OCI-LY7 (cell line): Measurements from ENCODE around the gene RFC1.

Experiments
- EZH2phosphoT487 ChIP-seq: fragments of 200-600 bp; sonication (generic); IDR thresholded peaks from 2 replicates; pipeline ENCODE4 v1.6.1; 2018; ENCODE audit warnings: low read depth, borderline replicate concordance, mild to moderate bottlenecking, mixed run types, antibody characterized with exemption, low read length, moderate library complexity, mixed read lengths
- TF ChIP-seq, protein P1 (sequence below): fragments of 200-600 bp; sonication (generic); conservative IDR thresholded peaks from 2 replicates; pipeline ENCODE4 v1.5.1; 2014; ENCODE audit warnings: mild to moderate bottlenecking, antibody characterized with exemption, low read length, moderate library complexity, mixed read lengths

DNA sequence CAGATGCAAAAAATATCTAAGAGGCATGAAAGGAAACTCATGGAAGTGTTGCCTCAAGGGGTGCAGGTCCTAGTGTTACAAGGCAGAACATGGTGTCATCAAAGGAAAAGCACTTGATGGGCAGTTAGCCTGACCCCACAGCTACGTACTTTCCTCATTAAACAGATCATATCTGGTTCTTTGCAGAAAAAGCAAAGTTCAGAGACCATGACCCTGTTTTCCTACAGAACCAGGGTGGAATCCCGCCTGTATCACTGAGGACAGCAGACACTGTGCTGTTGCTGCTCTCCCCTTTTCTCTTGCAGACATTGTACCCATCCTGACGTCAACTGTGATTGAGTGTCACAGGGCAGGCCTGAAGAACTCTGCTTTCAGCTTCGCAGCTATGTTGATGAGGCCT, 91.7 kb downstream of the RFC1 start:
- TF ChIP-seq, protein P1, sequence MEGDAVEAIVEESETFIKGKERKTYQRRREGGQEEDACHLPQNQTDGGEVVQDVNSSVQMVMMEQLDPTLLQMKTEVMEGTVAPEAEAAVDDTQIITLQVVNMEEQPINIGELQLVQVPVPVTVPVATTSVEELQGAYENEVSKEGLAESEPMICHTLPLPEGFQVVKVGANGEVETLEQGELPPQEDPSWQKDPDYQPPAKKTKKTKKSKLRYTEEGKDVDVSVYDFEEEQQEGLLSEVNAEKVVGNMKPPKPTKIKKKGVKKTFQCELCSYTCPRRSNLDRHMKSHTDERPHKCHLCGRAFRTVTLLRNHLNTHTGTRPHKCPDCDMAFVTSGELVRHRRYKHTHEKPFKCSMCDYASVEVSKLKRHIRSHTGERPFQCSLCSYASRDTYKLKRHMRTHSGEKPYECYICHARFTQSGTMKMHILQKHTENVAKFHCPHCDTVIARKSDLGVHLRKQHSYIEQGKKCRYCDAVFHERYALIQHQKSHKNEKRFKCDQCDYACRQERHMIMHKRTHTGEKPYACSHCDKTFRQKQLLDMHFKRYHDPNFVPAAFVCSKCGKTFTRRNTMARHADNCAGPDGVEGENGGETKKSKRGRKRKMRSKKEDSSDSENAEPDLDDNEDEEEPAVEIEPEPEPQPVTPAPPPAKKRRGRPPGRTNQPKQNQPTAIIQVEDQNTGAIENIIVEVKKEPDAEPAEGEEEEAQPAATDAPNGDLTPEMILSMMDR, result no peak
- TF ChIP-seq EZH2phosphoT487, result no peak
